ENCODE measurements around the gene CD300LB.

Gene CD300LB

DNA sequence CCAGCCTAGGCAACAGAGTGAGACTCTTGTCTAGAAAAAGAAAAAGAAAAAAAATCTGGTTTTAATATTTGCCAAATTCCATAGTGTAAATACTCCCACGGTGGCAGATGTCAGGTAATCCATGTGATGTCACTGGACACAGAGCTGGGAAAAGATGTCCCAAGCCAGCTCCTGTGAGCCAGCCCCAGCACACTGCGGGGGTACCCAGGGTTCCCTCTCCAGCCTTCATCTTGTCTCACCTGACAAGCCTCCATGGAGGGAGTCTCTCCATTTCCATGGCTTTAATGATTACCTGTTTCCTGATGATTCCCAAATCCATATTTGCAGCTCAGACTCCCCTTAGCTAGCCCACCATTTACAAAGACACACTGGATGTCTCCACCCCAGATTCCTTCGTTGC is 4.6 kb downstream of the CD300LB start:
- TF ChIP-seq, protein P1, sequence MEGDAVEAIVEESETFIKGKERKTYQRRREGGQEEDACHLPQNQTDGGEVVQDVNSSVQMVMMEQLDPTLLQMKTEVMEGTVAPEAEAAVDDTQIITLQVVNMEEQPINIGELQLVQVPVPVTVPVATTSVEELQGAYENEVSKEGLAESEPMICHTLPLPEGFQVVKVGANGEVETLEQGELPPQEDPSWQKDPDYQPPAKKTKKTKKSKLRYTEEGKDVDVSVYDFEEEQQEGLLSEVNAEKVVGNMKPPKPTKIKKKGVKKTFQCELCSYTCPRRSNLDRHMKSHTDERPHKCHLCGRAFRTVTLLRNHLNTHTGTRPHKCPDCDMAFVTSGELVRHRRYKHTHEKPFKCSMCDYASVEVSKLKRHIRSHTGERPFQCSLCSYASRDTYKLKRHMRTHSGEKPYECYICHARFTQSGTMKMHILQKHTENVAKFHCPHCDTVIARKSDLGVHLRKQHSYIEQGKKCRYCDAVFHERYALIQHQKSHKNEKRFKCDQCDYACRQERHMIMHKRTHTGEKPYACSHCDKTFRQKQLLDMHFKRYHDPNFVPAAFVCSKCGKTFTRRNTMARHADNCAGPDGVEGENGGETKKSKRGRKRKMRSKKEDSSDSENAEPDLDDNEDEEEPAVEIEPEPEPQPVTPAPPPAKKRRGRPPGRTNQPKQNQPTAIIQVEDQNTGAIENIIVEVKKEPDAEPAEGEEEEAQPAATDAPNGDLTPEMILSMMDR (IDR thresholded peaks at IDR 0.05; ENCODE audit: borderline replicate concordance, extremely low read depth, low read length, poor library complexity, severe bottlenecking) = no peak
- no peak for TF ChIP-seq EZH2 (IDR thresholded peaks at IDR 0.05; ENCODE audit: borderline replicate concordance, low read depth, low read length, severe bottlenecking)
- Histone ChIP-seq H2AFZ (ENCODE audit: low read depth, low read length) (no peak overlapping the region), H3K9ac (ENCODE audit: low read depth, low read length) (no peak overlapping the region), H3K4me1 (ENCODE audit: insufficient read depth, low read length) (no peaks in the 10 kb centered on the region), H3K4me3 (ENCODE audit: low read depth in 1 of 2, low read length in 2 of 2) (no peak overlapping the region), H4K20me1 (ENCODE audit: insufficient read depth, low read length) (no peaks in the 10 kb centered on the region), H3K9me3 (ENCODE audit: insufficient read depth, low read length, severe bottlenecking) (no peaks in the 10 kb centered on the region), H3K79me2 (ENCODE audit: insufficient read depth, low read length) (no peaks in the 10 kb centered on the region), H3K27ac (ENCODE audit: low read length) (no peak overlapping the region), H3K4me2 (ENCODE audit: insufficient read depth, low read length) (no peak overlapping the region), H3K36me3 (ENCODE audit: insufficient read depth, low read length) (no peaks in the 10 kb centered on the region), H3K27me3 (ENCODE audit: insufficient read depth, low read length, poor library complexity) (peaks cover 2% of the 10 kb centered on the region)
- ATAC-seq (ENCODE audit: insufficient read depth, low read depth) (no peak), DNase-seq (no peak)

DNA sequence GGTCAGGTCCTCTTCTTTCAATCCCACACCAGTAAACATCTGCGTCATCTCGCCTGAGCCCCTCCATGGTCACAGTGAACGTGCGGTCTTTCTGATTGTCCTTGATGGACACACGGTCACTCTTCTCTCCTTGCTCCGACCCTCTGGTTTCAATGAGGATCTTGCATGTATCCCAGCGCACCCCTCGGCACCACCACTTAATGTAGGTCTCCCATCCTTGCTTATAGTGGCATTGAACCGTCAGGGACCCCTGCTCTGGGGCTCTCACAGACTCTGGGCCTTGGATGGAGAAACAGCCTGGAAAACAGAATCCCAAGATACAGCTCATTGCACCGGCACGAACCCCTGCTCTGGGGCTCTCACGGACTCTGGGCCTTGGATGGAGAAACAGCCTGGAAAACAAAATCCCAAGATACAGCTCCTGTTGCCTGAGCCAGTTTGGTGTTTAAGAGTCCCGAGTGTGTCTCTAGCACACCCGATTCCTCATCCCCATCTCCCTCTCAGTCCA is 5.4 kb downstream of the CD300LB start:
- H3K79me2 ChIP-seq (ENCODE audit: insufficient read depth, low read length) = no peaks in the 10 kb centered on the region
- H3K27ac ChIP-seq (ENCODE audit: low read length) = no peak overlapping the region
- H3K4me1 ChIP-seq (ENCODE audit: insufficient read depth, low read length) = no peaks in the 10 kb centered on the region
- no peak overlapping the region for H3K9ac ChIP-seq (ENCODE audit: low read depth, low read length)
- no peaks in the 10 kb centered on the region for H4K20me1 ChIP-seq (ENCODE audit: insufficient read depth, low read length)
- no peak for DNase-seq
- TF ChIP-seq, protein P1 (IDR thresholded peaks at IDR 0.05; ENCODE audit: borderline replicate concordance, extremely low read depth, low read length, poor library complexity, severe bottlenecking) = no peak
- TF ChIP-seq EZH2 (IDR thresholded peaks at IDR 0.05; ENCODE audit: borderline replicate concordance, low read depth, low read length, severe bottlenecking) = no peak
- no peaks in the 10 kb centered on the region for H3K36me3 ChIP-seq (ENCODE audit: insufficient read depth, low read length)
- no peaks in the 10 kb centered on the region for H3K9me3 ChIP-seq (ENCODE audit: insufficient read depth, low read length, severe bottlenecking)
- no peak overlapping the region for H2AFZ ChIP-seq (ENCODE audit: low read depth, low read length)
- no peak overlapping the region for H3K4me3 ChIP-seq (ENCODE audit: low read depth in 1 of 2, low read length in 2 of 2)
- H3K4me2 ChIP-seq (ENCODE audit: insufficient read depth, low read length) = no peak overlapping the region
- no peak for ATAC-seq (ENCODE audit: insufficient read depth, low read depth)
- peaks cover 2% of the 10 kb centered on the region for H3K27me3 ChIP-seq (ENCODE audit: insufficient read depth, low read length, poor library complexity)

DNA sequence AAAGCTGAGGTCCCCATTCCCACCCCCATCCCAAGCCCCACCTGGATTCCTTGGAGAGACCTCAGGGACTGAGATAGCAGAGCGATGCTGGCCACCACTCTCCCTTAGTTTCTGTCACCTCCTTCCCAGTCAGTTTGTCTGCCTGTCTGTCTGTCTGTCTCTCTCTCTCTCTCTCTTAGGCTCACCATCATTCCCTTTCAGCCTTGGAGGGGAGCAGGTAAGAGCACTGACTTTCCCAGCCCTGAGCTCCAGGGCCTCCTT is 5.9 kb downstream of the CD300LB start:
- no peaks in the 10 kb centered on the region for H3K9me3 ChIP-seq (ENCODE audit: insufficient read depth, low read length, severe bottlenecking)
- no peak overlapping the region for H3K9ac ChIP-seq (ENCODE audit: low read depth, low read length)
- no peak for ATAC-seq (ENCODE audit: insufficient read depth, low read depth)

More for the DNA sequence above, 5.9 kb downstream of the CD300LB start:
- Histone ChIP-seq H3K79me2 (ENCODE audit: insufficient read depth, low read length) (no peaks in the 10 kb centered on the region), H3K4me3 (ENCODE audit: low read depth in 1 of 2, low read length in 2 of 2) (no peak overlapping the region), H2AFZ (ENCODE audit: low read depth, low read length) (no peak overlapping the region), H3K27me3 (ENCODE audit: insufficient read depth, low read length, poor library complexity) (peaks cover 2% of the 10 kb centered on the region), H4K20me1 (ENCODE audit: insufficient read depth, low read length) (no peaks in the 10 kb centered on the region), H3K4me1 (ENCODE audit: insufficient read depth, low read length) (no peaks in the 10 kb centered on the region), H3K36me3 (ENCODE audit: insufficient read depth, low read length) (no peaks in the 10 kb centered on the region), H3K27ac (ENCODE audit: low read length) (no peak overlapping the region), H3K4me2 (ENCODE audit: insufficient read depth, low read length) (no peak overlapping the region)
- TF ChIP-seq EZH2 (IDR thresholded peaks at IDR 0.05; ENCODE audit: borderline replicate concordance, low read depth, low read length, severe bottlenecking) = no peak
- TF ChIP-seq, protein P1 (IDR thresholded peaks at IDR 0.05; ENCODE audit: borderline replicate concordance, extremely low read depth, low read length, poor library complexity, severe bottlenecking) = no peak
- DNase-seq = no peak

All from DND-41 (cell line).